Type B pancreatic cell (in vitro differentiated cells): ENCODE data around the gene KIF26B. TPM values are rescaled to one million over a fixed set of nuclear protein-coding genes. Genes with fewer than 3 reads are reported as not detected.

Experiments
- DNase-seq: peaks from one replicate; pipeline ENCODE4 v3.0.0; 2021; ENCODE audit warnings: mixed read lengths; ENCODE audit not compliant: unreplicated experiment; ENCODE audit errors: extremely low spot score
- H3K27ac Mint-ChIP-seq: 2 replicates; pipeline ENCODE4 v1.8.0; 2021; ENCODE audit warnings: mild to moderate bottlenecking, mixed read lengths
- H3K27me3 Mint-ChIP-seq: 2 replicates; pipeline ENCODE4 v1.8.0; 2021; ENCODE audit warnings: mixed read lengths
- H3K36me3 Mint-ChIP-seq: 2 replicates; pipeline ENCODE4 v1.8.0; 2021; ENCODE audit warnings: mixed read lengths
- H3K4me1 Mint-ChIP-seq: one replicate; pipeline ENCODE4 v1.8.0; 2021; ENCODE audit warnings: mixed read lengths; ENCODE audit not compliant: unreplicated experiment
- H3K4me3 Mint-ChIP-seq: 2 replicates; pipeline ENCODE4 v1.8.0; 2021; ENCODE audit warnings: mild to moderate bottlenecking, mixed read lengths
- H3K9me3 Mint-ChIP-seq: 2 replicates; pipeline ENCODE4 v1.8.0; 2021; ENCODE audit warnings: mixed read lengths
- CTCF ChIP-seq: fragments of 200-600 bp; sonication (generic); conservative IDR thresholded peaks from 2 replicates; pipeline ENCODE4 v1.5.0; 2021; ENCODE audit warnings: antibody characterized with exemption, mild to moderate bottlenecking
- total RNA-seq: library from RNA; stranded (reverse); gene quantifications from 2 replicates; pipeline ENCODE4 v1.2.1, GENCODE V29; 2021; ENCODE audit warnings: low replicate concordance

The KIF26B gene
- total RNA-seq, 1 donor from 2014 or later, result 22.1 TPM

DNA sequence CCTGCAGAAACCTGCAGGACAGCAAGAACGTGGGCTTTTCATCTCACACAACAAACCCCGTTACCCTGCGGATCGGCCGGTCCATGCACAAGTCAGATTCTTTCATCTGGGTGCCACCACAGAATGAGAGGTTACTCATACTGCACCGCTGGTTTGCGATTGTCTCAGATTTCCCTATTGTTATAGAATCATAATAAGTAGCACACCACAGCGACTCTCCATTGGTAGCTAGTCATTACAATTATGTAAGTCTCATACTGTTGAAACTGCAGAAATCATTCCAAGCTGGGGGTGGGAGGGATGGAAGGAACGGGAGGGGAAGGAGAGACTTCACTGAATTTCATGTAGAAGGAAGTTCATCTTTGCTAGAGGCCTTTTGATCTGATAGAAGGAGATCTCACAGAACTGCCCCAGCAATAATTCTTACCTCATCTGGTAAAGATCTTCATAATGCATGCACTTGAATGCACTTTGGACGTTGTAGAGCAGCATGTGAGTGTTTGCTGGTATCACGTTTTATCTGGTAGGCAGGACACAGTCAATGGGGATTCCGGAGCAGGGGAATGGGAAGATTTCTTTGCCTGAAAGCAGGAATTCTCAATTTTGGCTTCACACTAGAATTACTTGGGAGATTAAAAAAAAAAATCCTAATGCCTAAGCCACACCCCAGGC, 221.1 kb downstream of the KIF26B start:
- no peak for DNase-seq
- no peak for TF ChIP-seq CTCF
- H3K27me3 Mint-ChIP-seq, result peaks cover 3% of the 10 kb centered on the region
- H3K27ac Mint-ChIP-seq, result no peak overlapping the region
- peaks cover 11% of the 10 kb centered on the region for H3K9me3 Mint-ChIP-seq
- peaks cover 24% of the 10 kb centered on the region for H3K36me3 Mint-ChIP-seq
- H3K4me3 Mint-ChIP-seq, result no peak overlapping the region
- H3K4me1 Mint-ChIP-seq, result peaks cover 5% of the 10 kb centered on the region

DNA sequence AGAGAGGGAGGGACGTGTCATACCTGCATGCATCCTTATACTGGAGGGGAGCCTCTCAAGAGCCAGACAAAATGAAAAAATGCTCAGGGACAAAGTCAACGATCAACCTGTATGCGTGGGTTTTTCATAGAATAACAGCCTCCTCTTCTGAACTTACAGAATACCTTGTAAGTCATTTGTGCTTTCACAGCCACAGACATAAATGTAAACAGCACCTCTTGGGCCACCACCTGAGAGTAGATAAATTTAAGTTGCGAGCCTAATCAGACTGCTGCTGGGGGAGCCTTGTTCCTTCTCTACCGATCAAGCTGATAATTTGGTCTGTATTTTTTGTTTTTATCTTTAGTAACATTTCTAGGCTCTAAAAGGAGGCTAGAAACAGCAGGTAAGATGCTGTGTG, 223.1 kb downstream of the KIF26B start:
- Mint-ChIP-seq H3K36me3 (peaks cover 18% of the 10 kb centered on the region), H3K27ac (no peak overlapping the region), H3K27me3 (peaks cover 3% of the 10 kb centered on the region), H3K4me3 (no peak overlapping the region), H3K4me1 (peaks cover 5% of the 10 kb centered on the region), H3K9me3 (no peaks in the 10 kb centered on the region)
- no peak for DNase-seq
- TF ChIP-seq CTCF, result no peak

GRCh38 chr1:245378311-245378722, 223.5 kb downstream of the KIF26B start:
- no peak overlapping the region for H3K27ac Mint-ChIP-seq
- H3K4me1 Mint-ChIP-seq, result peaks cover 10% of the 10 kb centered on the region
- H3K9me3 Mint-ChIP-seq, result no peaks in the 10 kb centered on the region
- H3K4me3 Mint-ChIP-seq, result no peak overlapping the region
- peaks cover 5% of the 10 kb centered on the region for H3K27me3 Mint-ChIP-seq
- DNase-seq, result no peak
- H3K36me3 Mint-ChIP-seq, result peaks cover 14% of the 10 kb centered on the region
- no peak for TF ChIP-seq CTCF

DNA sequence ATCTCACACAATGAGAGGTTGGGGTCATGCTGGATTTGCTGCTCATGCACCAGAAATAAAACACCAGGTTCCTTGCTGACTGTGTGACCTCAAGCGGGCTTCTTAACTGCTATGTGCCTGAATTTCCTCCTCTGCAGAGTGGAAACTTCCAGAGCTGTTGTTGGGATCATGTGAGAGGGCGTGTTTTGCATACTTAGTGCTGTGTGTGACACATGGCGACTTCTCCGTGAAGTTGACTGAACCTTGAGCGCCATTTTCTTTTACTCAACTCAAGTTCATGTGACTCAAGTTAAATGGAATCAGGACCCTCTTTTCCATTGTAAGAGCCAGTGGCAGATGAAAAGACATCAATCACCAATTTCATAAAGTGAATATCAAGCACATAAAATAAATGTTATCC, 224.0 kb downstream of the KIF26B start:
- Mint-ChIP-seq H3K4me1 (peaks cover 14% of the 10 kb centered on the region), H3K27ac (no peak overlapping the region)
- no peak for TF ChIP-seq CTCF

GRCh38 chr1:245380790-245381535, 226.2 kb downstream of the KIF26B start:
- no peak overlapping the region for H3K27ac Mint-ChIP-seq
- DNase-seq, result no peak
- H3K9me3 Mint-ChIP-seq, result no peaks in the 10 kb centered on the region
- no peak overlapping the region for H3K4me3 Mint-ChIP-seq
- peaks cover 21% of the 10 kb centered on the region for H3K4me1 Mint-ChIP-seq
- peaks cover 11% of the 10 kb centered on the region for H3K36me3 Mint-ChIP-seq
- H3K27me3 Mint-ChIP-seq, result peaks cover 21% of the 10 kb centered on the region
- TF ChIP-seq CTCF, result peak; percentile 66

More for the DNA sequence above, 224.0 kb downstream of the KIF26B start:
- Mint-ChIP-seq H3K4me3 (no peak overlapping the region), H3K9me3 (no peaks in the 10 kb centered on the region), H3K36me3 (peaks cover 14% of the 10 kb centered on the region), H3K27me3 (peaks cover 7% of the 10 kb centered on the region)
- DNase-seq, result no peak
